Skin epidermis (tissue), 12 donors: Measurements from ENCODE around the gene TSPAN14.
"Not testable (repeated sequence)": the region's sequence is repeated elsewhere in the genome, so short reads cannot be mapped to it uniquely, and the experiment has no call there.

ENCODE experiments used
- H3K27ac ChIP-seq, 21 experiments: fragments of 200-600 bp; sonication (generic) in 11 of 21; one replicate each; pipeline ENCODE4 v1.5.0; 2020; ENCODE audit warnings: mild to moderate bottlenecking in 3 of 21, inconsistent platforms in 2 of 21, moderate library complexity in 2 of 21
- H3K4me3 ChIP-seq, 7 experiments: fragments of 200-600 bp; sonication (generic) in 2 of 7; one replicate each; pipeline ENCODE4 v1.5.0; 2020; ENCODE audit warnings: inconsistent platforms in 2 of 7, mild to moderate bottlenecking in 2 of 7, moderate library complexity in 1 of 7

Gene TSPAN14

DNA sequence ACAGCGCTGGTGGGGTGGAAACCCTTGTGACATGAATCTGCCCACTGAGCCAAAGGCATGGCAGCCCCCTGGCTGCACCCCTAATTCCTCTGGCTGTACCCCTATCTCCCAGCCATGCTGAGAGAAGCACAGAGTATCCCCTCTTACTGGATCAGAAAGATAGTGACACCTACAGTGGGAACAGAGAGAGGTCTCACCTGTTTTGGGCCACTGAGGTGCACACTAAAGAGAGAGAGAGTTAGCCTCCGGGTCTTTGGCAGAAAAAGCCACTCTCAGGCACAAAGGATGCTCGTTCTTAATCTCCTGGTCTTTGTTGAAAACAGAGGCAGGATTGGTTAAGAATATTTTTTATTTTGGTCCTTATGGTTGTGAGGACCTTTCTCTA is 11.3 kb downstream of the TSPAN14 start:
- peak overlapping the region in 20 of 21 experiments; percentile 17 to 99 (median 80) for H3K27ac ChIP-seq
- peak overlapping the region in 1 of 7 experiments; percentile 6 for H3K4me3 ChIP-seq

DNA sequence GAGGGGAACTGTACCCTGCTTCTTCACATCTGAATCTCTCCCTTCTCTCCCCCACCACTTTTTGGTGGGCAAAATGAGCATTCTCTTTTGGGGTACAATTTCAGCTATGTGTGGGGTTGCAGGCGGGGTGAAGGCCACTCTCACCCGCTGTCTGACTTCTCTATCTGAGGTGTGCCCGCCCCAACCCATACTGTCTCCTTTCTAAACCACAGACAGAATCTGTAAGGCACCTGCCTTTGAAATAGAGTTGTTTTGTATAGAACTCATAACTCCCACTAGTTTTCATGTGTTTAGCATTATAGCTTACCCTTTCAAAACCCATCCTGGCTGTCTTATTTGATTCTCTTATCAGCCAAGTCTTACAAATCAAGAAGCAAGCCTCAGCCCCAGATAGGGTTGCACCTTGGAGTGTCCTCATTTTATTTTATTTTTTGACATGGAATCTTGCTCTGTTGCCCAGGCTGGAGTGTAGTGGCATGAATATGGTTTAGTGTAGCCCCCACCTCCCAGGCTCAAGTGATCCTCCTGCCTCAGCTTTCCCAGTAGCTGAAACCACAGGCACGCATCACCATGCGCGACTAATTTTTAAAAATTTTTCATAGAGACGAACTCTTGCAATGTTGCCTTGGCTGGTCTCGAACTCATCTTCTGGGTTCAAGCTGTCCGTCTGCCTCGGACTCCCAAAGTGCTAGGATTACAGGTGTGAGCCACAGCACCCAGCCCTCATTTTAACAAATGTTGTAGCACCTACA is 11.9 kb downstream of the TSPAN14 start:
- Histone ChIP-seq H3K4me3 (no peak overlapping the region), H3K27ac (peak overlapping the region in 20 of 21 experiments; percentile 17 to 99 (median 80))

DNA sequence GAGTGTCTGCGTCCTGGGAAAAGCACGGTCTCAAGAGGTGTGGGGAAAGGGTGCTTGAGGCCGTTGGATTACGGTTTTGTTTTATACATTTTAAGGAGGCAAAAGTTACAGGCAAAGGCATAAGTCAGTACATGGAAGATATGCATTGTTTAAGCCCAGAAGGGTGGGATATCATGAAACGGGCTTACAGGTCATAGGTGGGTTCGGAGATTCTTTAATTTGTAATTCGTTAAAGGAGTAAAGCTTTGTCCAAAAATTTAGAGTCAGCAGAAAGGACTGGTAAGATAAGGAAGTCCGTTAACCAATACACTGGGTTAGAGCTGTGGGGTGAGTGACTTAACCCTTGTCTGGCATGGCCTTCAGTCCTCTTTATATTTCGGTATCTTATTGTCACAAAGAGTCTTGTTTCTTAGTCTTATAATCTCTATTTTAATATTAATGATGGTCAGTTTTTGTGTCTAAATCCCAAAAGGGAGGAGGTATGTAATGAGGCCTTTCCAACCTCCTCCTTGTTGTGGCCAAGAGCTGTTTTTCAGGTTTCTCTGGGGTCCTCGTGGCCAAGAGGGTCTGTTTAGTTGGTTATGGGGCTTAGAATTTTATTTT is 12.7 kb downstream of the TSPAN14 start:
- peak overlapping the region; percentile 28 to 99 (median 78) for H3K27ac ChIP-seq
- no peak overlapping the region for H3K4me3 ChIP-seq

DNA sequence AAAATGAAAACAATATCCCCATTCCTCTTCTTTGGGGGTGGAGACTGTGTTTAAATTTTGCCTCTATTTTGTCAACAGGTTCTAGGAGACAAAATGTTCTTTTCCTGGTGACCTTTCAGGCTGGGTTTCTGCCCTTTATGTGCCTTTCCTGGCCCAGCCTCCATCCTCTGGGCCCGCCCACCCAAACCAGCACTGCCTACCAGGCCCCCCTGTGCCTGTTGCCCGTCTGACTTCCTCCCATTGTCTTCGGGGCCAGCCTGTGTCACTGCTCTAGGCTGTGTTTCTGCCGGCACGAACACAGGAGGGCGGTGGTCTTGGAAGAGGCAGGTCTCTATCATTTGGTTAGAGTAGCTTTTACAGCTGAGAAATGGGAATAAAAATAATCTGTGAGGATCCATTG is 13.9 kb downstream of the TSPAN14 start:
- Histone ChIP-seq H3K27ac (peak overlapping the region in 20 of 21 experiments; percentile 3 to 99 (median 77)), H3K4me3 (peak overlapping the region in 2 of 7 experiments; percentile 7 to 9)

DNA sequence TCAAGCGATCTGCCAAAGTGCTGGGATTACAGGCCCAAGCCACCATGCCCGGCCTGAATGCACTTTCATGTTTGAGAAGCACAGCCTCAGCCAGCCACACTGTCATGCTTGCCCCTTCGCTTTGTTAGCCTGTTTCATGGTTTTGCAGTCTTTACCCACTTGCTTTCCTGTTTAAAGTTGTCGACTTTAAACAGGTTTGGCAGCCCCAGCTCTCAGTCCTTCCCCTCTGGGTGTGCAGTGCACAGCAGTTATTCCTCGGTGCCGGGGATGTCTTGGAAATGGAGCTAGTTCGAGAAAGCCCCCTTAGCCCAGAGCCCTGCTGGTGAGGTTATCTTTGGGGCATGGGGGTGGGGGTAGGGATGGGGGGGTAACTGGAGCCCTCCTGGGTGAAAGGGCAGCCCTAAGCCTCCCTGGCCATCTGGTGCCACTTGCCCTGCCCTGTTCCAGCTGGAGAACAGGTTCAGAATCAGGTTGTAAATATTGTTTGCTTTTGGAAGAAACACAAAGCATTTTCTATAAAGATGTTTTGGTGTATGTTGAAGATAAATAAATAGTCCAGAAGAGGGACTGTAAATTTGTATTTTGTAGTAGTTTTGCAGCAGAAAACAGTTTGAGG is 14.8 kb downstream of the TSPAN14 start:
- peak overlapping the region in 20 of 21 experiments; percentile 3 to 99 (median 76) for H3K27ac ChIP-seq
- peak overlapping the region in 2 of 7 experiments; percentile 7 to 9 for H3K4me3 ChIP-seq

DNA sequence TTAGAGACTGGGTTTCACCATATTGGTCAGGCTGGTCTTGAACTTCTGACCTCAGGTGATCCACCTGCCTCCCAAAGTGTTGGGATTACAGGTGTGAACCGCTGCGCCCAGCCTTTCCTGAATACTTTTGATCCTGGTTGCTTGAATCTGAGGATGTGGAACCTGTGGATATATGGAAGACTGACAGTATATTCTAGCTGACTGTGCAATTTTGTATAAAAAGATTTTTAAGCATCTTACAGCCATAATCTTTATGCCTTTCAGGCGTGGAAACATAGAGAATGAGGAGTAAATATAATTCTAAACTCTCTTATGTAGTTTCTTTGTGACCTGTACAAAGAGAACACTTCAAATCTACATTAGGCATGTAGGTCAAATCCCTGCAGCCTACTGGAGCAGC is 16.2 kb downstream of the TSPAN14 start:
- peak overlapping the region in 17 of 21 experiments; percentile 6 to 99 (median 75) for H3K27ac ChIP-seq

DNA sequence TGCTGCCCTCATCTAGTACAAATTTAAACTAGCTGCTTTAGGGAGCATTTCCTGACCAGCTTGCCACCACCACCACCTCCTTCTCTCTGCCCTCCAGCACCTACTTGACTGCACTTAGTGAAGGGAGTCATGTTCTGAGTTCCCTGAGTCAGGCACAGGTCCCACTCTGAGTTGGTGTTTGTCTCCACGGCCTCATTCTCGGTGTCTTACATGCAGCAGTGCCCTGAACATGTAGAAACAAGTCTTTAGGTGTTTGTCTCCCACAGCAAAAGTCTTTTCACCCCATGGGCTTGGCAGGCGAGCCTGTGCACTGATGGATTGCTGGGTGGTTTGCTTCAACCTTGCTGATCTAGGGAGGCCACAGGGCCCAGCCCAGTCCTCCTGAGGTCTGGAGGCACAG is 16.9 kb downstream of the TSPAN14 start:
- peak overlapping the region in 19 of 21 experiments; percentile 5 to 99 (median 69) for H3K27ac ChIP-seq

More for the DNA sequence above, 16.2 kb downstream of the TSPAN14 start:
- H3K4me3 ChIP-seq, result no peak overlapping the region

DNA sequence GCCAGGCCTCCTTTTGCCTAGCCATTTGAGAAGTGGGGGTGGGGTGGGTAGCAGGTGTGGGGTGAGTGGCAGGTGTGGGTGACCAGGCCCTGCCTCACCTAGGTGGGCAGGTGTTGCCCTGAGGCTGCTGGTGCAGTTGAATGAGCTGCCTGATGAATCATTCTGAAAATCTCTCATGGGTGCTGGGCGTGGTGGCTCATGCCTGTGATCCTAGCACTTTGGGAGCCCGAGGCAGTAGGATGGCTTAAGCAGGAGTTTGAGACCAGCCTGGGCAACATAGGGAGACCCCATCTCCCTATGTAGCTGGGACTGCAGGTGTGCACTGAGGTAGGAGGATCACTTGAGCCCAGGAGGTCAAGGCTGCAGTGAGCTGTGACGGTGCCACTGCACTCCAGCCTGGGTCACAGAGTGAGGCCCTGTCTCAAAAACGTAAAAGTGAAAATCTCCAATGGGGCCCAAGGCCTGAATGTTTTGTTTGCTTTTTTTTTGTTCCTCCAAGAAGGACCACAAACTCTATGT is 17.7 kb downstream of the TSPAN14 start:
- Histone ChIP-seq H3K4me3 (no peak overlapping the region), H3K27ac (peak overlapping the region in 20 of 21 experiments; percentile 5 to 99 (median 68))

More for the DNA sequence above, 16.9 kb downstream of the TSPAN14 start:
- no peak overlapping the region for H3K4me3 ChIP-seq

DNA sequence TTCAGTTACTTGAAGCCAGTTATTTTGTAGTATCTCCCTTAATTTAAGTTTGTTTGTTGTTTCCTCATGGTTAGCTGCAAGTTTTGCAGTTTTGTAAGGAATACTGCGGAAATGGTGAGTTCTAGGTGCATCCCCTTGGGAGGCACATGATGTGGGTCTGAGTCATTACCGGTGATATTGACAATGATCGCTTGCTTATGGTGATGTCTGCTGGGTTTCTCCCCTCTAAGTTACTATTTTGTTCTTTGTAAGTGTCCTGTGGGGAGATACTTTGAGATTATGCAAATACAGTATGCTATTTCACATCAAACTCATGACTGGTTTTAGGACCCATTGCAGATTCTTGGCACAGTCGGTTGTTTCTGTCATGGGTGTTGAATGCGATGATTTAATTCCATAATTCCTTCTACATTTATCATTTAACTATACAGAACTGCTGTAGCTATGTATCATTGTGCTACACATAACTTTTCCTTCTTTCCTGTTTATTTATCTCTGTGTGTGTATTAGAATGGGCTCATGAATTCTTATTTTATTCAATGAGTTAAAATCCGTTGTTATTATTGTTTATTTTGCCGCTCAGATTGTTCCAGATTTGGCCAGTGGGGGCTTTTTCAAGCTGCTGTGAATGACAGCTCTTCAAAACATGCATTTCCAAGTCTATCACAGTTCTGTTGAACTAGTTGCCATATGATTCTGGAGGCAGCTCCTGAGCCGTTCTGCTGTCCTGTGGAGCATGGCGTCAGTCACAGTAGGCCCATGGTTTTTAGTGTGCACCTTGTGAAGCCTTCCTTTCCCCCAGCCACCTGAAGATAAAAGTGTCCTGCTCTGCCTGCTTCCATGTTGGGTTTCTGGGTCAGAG is 18.4 kb downstream of the TSPAN14 start:
- peak overlapping the region in 20 of 21 experiments; percentile 10 to 99 (median 76) for H3K27ac ChIP-seq
- no peak overlapping the region for H3K4me3 ChIP-seq

DNA sequence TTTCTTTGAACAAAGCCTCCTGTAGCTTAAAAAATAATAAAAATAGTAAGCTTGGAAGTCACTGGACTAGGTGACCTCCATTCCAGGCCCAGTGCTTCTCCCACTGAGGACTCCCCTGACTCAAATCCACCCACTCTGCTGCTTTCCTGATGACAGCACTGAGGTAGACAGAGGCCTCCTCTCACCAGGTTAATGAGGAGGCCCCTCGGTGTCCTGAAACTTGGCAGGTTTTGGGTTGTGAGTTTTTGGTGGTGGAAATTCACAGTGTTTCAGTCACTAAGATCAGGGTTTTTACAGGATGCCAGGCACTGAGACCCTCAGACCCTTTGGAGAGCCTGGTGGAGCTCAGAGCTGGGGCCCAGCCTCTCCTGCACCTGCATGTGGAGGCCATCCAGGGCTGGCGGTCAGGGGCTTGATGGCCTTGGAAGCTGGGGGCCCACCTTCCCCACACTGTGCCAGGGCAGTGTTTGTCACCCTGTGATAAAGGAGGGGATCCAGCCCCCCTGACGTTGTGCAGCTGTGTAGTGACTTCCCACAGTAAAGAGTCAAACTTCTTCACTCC is 19.1 kb downstream of the TSPAN14 start:
- H3K4me3 ChIP-seq, result no peak overlapping the region
- H3K27ac ChIP-seq, result peak overlapping the region in 20 of 21 experiments; percentile 10 to 99 (median 76)

DNA sequence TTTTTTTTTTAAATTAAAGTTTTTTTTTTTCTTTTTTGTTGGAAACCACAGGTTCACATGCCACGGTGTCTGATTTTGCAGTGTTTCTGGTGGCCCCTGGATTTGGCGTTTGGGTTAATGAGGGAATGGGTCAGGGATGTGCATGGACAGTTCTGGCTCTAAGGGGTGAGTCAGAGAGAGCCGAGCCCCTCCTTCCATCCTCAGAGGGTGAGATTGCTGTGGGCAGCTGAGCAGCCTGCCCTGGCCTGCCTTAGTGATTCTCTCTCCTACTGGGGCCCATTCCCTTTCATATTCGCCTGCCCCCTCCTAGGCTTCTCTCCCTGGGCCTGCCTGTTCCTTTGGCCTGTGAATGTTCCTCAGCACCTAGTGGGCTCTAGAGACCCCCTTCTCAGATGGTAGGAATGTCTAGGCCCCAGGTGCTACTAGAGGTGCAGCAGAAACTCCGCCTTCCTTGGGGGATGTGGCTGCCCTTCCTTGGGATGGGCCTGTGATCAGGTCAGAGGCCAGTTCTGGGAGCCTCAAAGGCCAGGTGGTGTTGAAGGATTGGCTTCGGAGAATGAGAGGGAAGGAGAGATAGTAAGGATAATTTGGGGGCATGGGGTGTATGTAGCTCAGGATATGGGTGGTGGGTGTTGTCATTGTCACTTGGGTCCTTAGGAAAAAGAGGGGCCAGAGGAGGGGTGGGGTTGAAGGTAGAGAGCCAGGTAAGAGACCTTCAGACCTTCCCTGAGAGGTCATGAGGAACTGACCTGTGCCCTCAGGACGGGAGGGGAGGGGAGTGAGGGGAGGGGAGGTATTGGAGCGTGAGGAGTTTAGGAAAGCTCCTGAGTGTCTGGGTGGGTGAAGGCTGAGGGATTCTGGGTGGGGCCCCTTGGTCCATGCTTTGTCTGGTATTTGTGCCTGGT is 19.8 kb downstream of the TSPAN14 start:
- Histone ChIP-seq H3K4me3 (no peak overlapping the region), H3K27ac (peak overlapping the region in 18 of 21 experiments; percentile 29 to 99 (median 76))

DNA sequence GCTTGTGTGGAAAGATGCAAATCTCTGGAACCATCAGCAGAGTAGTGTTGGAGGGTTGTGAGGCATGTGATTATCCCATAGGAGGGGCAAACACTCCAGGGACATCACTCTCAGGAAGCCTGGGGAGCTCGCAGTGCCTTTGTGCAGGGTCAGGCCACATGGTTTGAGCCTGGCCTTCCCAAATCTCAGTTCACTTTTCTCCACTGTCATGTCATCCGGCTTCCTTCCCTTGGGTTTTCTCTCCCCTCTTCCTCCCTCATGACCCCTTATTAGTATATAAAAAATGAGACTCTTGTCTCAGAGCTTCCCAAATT is 20.4 kb downstream of the TSPAN14 start:
- Histone ChIP-seq H3K27ac (peak overlapping the region in 15 of 21 experiments; percentile 8 to 99 (median 76)), H3K4me3 (no peak overlapping the region)

DNA sequence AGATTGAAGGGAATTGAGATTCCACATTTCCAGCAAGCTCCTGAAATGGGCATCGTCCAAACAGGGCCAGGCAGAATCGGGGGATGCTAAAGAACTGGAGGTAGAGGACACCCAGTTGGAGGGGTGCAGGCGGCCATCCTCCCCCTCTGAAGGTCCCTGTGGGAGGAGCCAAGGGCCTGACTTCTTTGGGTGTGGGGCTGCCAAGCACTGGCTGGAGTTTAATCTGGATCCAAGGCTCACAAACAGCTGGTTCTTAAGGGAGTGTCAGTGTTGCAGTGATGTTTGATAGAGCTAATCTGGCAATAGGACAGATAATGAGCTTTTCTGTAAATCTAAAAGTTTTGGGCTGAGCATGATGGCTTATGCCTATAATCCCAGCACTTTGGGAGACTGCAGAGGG is 20.8 kb downstream of the TSPAN14 start:
- H3K27ac ChIP-seq, result peak overlapping the region in 16 of 21 experiments; percentile 7 to 99 (median 73)
- no peak overlapping the region for H3K4me3 ChIP-seq

DNA sequence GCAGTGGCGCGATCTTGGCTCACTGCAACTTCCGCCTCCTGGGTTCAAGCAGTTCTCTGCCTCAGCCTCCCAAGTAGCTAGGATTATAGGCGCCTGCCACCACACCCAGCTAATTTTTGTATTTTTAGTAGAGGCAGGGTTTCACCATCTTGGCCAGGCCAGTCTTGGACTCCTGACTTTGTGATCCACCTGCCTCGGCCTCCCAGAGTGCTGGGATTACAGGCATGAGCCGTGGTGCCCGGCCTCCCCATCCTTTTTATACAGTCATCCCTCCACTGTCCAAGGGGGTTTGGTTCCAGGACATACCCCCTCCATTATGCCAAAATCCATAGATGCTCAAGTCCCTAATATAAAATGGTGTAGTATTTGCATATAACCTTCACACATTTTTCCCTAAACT is 21.5 kb downstream of the TSPAN14 start:
- not testable (repeated sequence) for H3K4me3 ChIP-seq
- H3K27ac ChIP-seq, result peak overlapping the region in 8 of 21 experiments; percentile 61 to 99 (median 80)

DNA sequence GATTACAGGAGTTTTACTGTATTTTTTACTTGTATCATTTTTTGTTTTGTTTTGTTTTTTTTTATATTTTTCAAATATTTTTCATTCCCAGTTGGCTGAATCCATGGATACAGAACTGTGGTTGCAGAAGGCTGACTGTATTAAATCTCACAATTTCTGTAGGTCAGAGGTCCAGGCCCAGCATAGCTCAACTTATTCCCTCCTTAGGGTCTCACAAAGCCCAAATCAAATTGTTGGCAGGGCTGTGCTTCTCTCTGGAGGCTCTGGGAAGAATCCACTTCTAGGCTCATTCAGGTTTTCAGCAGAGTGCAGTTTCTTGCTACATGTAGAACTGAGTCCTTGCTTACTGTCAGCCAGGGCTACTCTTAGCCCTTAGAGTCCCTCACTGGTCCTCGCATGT is 22.6 kb downstream of the TSPAN14 start:
- H3K27ac ChIP-seq, result peak overlapping the region in 7 of 21 experiments; percentile 5 to 46 (median 24)
- H3K4me3 ChIP-seq, result no peak overlapping the region

DNA sequence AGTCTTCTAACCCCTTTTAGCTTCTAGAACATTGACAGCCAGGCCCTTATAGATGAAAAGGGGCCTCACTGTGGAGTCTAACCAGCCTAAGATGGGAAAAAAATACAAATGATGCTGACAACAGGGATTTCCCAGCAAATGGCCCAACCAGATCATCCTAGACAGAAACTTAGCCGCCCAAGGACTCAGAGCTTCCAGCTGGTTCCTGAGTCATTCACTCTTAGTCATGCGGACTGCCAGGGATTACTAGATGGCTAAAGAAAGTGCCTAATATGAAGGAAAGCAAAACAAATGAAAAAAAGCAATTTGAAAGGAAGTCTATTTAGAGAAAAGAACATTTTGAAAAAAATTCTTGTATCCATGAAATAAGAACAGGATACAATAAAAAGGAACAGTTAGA is 23.7 kb downstream of the TSPAN14 start:
- Histone ChIP-seq H3K27ac (peak overlapping the region in 6 of 21 experiments; percentile 3 to 47 (median 22)), H3K4me3 (no peak overlapping the region)

DNA sequence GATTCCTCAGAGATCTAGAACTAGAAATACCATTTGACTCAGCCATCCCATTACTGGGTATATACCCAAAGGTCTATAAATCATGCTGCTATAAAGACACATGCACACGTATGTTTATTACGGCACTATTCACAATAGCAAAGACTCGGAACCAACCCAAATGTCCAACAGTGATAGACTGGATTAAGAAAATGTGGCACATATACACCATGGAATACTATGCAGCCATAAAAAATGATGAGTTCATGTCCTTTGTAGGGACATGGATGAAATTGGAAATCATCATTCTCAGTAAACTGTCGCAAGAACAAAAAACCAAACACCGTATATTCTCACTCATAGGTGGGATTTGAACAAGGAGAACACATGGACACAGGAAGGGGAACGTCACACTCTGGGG is 26.3 kb downstream of the TSPAN14 start:
- not testable (repeated sequence) for H3K27ac ChIP-seq, H3K4me3 ChIP-seq

DNA sequence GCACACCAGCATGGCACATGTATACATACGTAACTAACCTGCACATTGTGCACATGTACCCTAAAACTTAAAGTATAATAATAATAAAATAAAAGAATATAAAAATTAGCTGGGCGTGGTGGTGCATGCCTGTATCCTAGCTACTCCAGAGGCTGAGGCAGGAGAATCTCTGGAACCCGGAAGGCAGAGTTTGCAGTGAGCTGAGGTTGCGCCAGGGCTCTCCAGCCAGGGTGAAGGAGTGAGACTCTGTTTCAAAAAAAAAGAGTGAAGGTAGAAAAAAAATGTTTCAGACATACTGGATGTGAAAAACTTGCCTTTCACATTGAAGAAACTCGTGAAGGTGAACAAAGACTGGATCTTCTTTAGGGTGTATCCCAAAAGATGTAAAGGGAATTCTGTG is 26.7 kb downstream of the TSPAN14 start:
- no peak overlapping the region for H3K4me3 ChIP-seq
- H3K27ac ChIP-seq, result no peak overlapping the region
